Measurements from ENCODE around the gene RBM46.

RBM46 gene

GRCh38 chr4:154877110-154877760, 96.2 kb downstream of the RBM46 start:
- TF ChIP-seq TEAD4 (IDR thresholded peaks at IDR 0.05) (peak; percentile 21; the same call in 1 of the 2 replicates), NFIC (IDR thresholded peaks at IDR 0.05) (peak; percentile 94), MAX (IDR thresholded peaks at IDR 0.05) (peak; percentile 72), TCF12 (IDR thresholded peaks at IDR 0.05; ENCODE audit: low read depth) (peak; percentile 67; the same call in 1 of the 2 replicates), CEBPB (IDR thresholded peaks at IDR 0.05) (no peak)

Measured in Ishikawa (cell line).